HL-60 (cell line): Measurements from ENCODE around the gene KRT15.

Experiments used
- DNase-seq, 2 experiments: peaks; one replicate each; pipeline ENCODE4 v3.0.0-alpha.2; 2010 to 2020; ENCODE audit warnings: low read depth in 1 of 2, low spot score in 1 of 2
- H3K27ac ChIP-seq: fragments of 250-450 bp; sonication (Bioruptor Pico); replicated peaks from 2 replicates; pipeline ENCODE4 v1.5.1; 2020; ENCODE audit warnings: mild to moderate bottlenecking, moderate library complexity
- H3K27me3 ChIP-seq: fragments of 250-450 bp; sonication (Bioruptor Pico); 2 replicates; pipeline ENCODE4 v1.5.1; 2021; ENCODE audit warnings: mild to moderate bottlenecking, moderate library complexity; ENCODE audit not compliant: insufficient read depth, poor library complexity, severe bottlenecking
- H3K4me3 ChIP-seq: replicated peaks from 2 replicates; pipeline ENCODE4 v1.5.1; 2011; ENCODE audit warnings: mild to moderate bottlenecking, control low read depth, low read length; ENCODE audit not compliant: insufficient read depth
- CTCF ChIP-seq: IDR thresholded peaks from one replicate; pipeline ENCODE4 v1.5.1; 2011; ENCODE audit warnings: low read length, control low read depth, inconsistent platforms; ENCODE audit not compliant: insufficient read depth
- GABPA ChIP-seq: IDR thresholded peaks from 2 replicates; pipeline ENCODE4 v1.6.1; 2012; ENCODE audit warnings: low read depth
- POLR2AphosphoS5 ChIP-seq: IDR thresholded peaks from 2 replicates; pipeline ENCODE4 v1.6.1; 2012; ENCODE audit warnings: low read depth
- REST ChIP-seq: IDR thresholded peaks from 2 replicates; pipeline ENCODE4 v1.6.1; 2012; ENCODE audit warnings: low read depth; ENCODE audit not compliant: insufficient replicate concordance
- SPI1 ChIP-seq: IDR thresholded peaks from 2 replicates; pipeline ENCODE4 v1.6.1; 2012; ENCODE audit warnings: low read depth, mild to moderate bottlenecking, borderline replicate concordance

KRT15 gene

GRCh38 chr17:41518031-41518430 is 659 bp downstream of the KRT15 start:
- H3K27me3 ChIP-seq: no peaks in the 10 kb centered on the region
- TF ChIP-seq CTCF: no peak
- no peak for TF ChIP-seq REST
- TF ChIP-seq SPI1: no peak
- no peak for TF ChIP-seq POLR2AphosphoS5
- no peak for TF ChIP-seq GABPA
- no peak for DNase-seq
- no peak overlapping the region for H3K4me3 ChIP-seq
- no peak overlapping the region for H3K27ac ChIP-seq

GRCh38 chr17:41516830-41517283 is 1.8 kb downstream of the KRT15 start:
- no peaks in the 10 kb centered on the region for H3K27me3 ChIP-seq
- H3K4me3 ChIP-seq: no peak overlapping the region
- no peak for DNase-seq
- no peak overlapping the region for H3K27ac ChIP-seq
- TF ChIP-seq GABPA (no peak), REST (no peak), CTCF (no peak), SPI1 (no peak), POLR2AphosphoS5 (no peak)

- Histone ChIP-seq H3K4me3 (no peak overlapping the region), H3K27ac (no peak overlapping the region), H3K27me3 (no peaks in the 10 kb centered on the region)
- DNase-seq: no peak
- TF ChIP-seq CTCF (no peak), REST (no peak), SPI1 (no peak), POLR2AphosphoS5 (no peak), GABPA (no peak)
Measured at GRCh38 chr17:41516147-41516829, 2.4 kb downstream of the KRT15 start.
